ENCODE data around the gene NUDT21.
"Not testable (repeated sequence)": the region's sequence is repeated elsewhere in the genome, so short reads cannot be mapped to it uniquely, and the experiment has no call there.

Gene NUDT21

GRCh38 chr16:56419740-56420548, 31.2 kb downstream of the NUDT21 start:
- no peak for DNase-seq (ENCODE audit: low spot score)

GRCh38 chr16:56417138-56417537, 34.0 kb downstream of the NUDT21 start:
- no peak for DNase-seq (ENCODE audit: low spot score)

- DNase-seq (ENCODE audit: low spot score): no peak
These were observed 35.3 kb downstream of the NUDT21 start for GRCh38 chr16:56415875-56416274.

GRCh38 chr16:56414366-56414765, 36.8 kb downstream of the NUDT21 start:
- no peak for DNase-seq (ENCODE audit: low spot score)

GRCh38 chr16:56413381-56413780, 37.8 kb downstream of the NUDT21 start:
- no peak for DNase-seq (ENCODE audit: low spot score)

- DNase-seq (ENCODE audit: low spot score): no peak
These were observed 39.5 kb downstream of the NUDT21 start for GRCh38 chr16:56411624-56412023.

GRCh38 chr16:56411123-56411522, 40.0 kb downstream of the NUDT21 start:
- no peak for DNase-seq (ENCODE audit: low spot score)

- no peak for DNase-seq (ENCODE audit: low spot score)
These were observed 41.9 kb downstream of the NUDT21 start for GRCh38 chr16:56409195-56409594.

- no peak for DNase-seq (ENCODE audit: low spot score)
These were observed 42.6 kb downstream of the NUDT21 start for GRCh38 chr16:56408379-56409098.

- DNase-seq (ENCODE audit: low spot score): no peak
These were observed 45.0 kb downstream of the NUDT21 start for GRCh38 chr16:56405977-56406672.

- DNase-seq (ENCODE audit: low spot score): no peak
These were observed 49.6 kb downstream of the NUDT21 start for GRCh38 chr16:56401482-56401881.

- no peak for DNase-seq (ENCODE audit: low spot score)
These were observed 50.7 kb downstream of the NUDT21 start for GRCh38 chr16:56400458-56400857.

GRCh38 chr16:56399486-56399885, 51.6 kb downstream of the NUDT21 start:
- DNase-seq (ENCODE audit: low spot score): no peak

- DNase-seq (ENCODE audit: low spot score): no peak
These were observed 52.1 kb downstream of the NUDT21 start for GRCh38 chr16:56399047-56399446.

- DNase-seq (ENCODE audit: low spot score): not testable (repeated sequence)
These were observed 54.4 kb downstream of the NUDT21 start for GRCh38 chr16:56396724-56397123.

- no peak for DNase-seq (ENCODE audit: low spot score)
These were observed 61.6 kb downstream of the NUDT21 start for GRCh38 chr16:56389554-56389953.

GRCh38 chr16:56388209-56388608, 62.9 kb downstream of the NUDT21 start:
- no peak for DNase-seq (ENCODE audit: low spot score)

- DNase-seq (ENCODE audit: low spot score): no peak
These were observed 63.7 kb downstream of the NUDT21 start for GRCh38 chr16:56387396-56387795.

GRCh38 chr16:56384074-56384721, 66.9 kb downstream of the NUDT21 start:
- no peak for DNase-seq (ENCODE audit: low spot score)

- DNase-seq (ENCODE audit: low spot score): no peak
These were observed 68.2 kb downstream of the NUDT21 start for GRCh38 chr16:56382901-56383355.

GRCh38 chr16:56382459-56382858, 68.7 kb downstream of the NUDT21 start:
- no peak for DNase-seq (ENCODE audit: low spot score)
